GM19099 (cell line): ENCODE data around the gene ITGBL1.

Experiments
- POLR2A ChIP-seq: IDR thresholded peaks from 3 replicates; pipeline ENCODE4 v1.6.1; 2011; ENCODE audit warnings: low read depth; ENCODE audit not compliant: insufficient read length; ENCODE audit errors: extremely low read depth

The ITGBL1 gene

GRCh38 chr13:101555610-101556009 lies 103.1 kb downstream of the ITGBL1 start:
- TF ChIP-seq POLR2A, result no peak

- TF ChIP-seq POLR2A, result no peak
These were observed 104.2 kb downstream of the ITGBL1 start for GRCh38 chr13:101556676-101557123.

- no peak for TF ChIP-seq POLR2A
These were observed 112.8 kb downstream of the ITGBL1 start for GRCh38 chr13:101565317-101565716.

GRCh38 chr13:101567841-101568240 lies 115.4 kb downstream of the ITGBL1 start:
- TF ChIP-seq POLR2A, result no peak

GRCh38 chr13:101569807-101570206 lies 117.3 kb downstream of the ITGBL1 start:
- TF ChIP-seq POLR2A, result no peak

- no peak for TF ChIP-seq POLR2A
These were observed 117.9 kb downstream of the ITGBL1 start for GRCh38 chr13:101570410-101570809.

GRCh38 chr13:101572456-101572855 lies 120.0 kb downstream of the ITGBL1 start:
- no peak for TF ChIP-seq POLR2A

GRCh38 chr13:101575581-101575980 lies 123.1 kb downstream of the ITGBL1 start:
- TF ChIP-seq POLR2A, result no peak

- TF ChIP-seq POLR2A, result no peak
These were observed 124.0 kb downstream of the ITGBL1 start for GRCh38 chr13:101576455-101576854.

GRCh38 chr13:101576977-101577376 lies 124.5 kb downstream of the ITGBL1 start:
- no peak for TF ChIP-seq POLR2A

- no peak for TF ChIP-seq POLR2A
These were observed 126.9 kb downstream of the ITGBL1 start for GRCh38 chr13:101579281-101579802.

- TF ChIP-seq POLR2A, result no peak
These were observed 131.9 kb downstream of the ITGBL1 start for GRCh38 chr13:101584331-101584730.

GRCh38 chr13:101590479-101590878 lies 138.0 kb downstream of the ITGBL1 start:
- TF ChIP-seq POLR2A, result no peak

GRCh38 chr13:101594936-101595335 lies 142.5 kb downstream of the ITGBL1 start:
- TF ChIP-seq POLR2A, result no peak

GRCh38 chr13:101596803-101597202 lies 144.3 kb downstream of the ITGBL1 start:
- TF ChIP-seq POLR2A, result no peak

- no peak for TF ChIP-seq POLR2A
These were observed 159.3 kb downstream of the ITGBL1 start for GRCh38 chr13:101611491-101612475.
